HG02870 (cell line): ENCODE measurements around the gene DOHH.

Experiments used
- ATAC-seq: cut with Tn5 transposase; IDR thresholded peaks from one replicate; pipeline ENCODE4 v1.9.1; 2021; ENCODE audit warnings: mild to moderate bottlenecking, moderate library complexity; ENCODE audit not compliant: unreplicated experiment

DOHH gene

GRCh38 chr19:3479177-3479833 lies 21.2 kb downstream of the DOHH start:
- ATAC-seq: no peak

DNA sequence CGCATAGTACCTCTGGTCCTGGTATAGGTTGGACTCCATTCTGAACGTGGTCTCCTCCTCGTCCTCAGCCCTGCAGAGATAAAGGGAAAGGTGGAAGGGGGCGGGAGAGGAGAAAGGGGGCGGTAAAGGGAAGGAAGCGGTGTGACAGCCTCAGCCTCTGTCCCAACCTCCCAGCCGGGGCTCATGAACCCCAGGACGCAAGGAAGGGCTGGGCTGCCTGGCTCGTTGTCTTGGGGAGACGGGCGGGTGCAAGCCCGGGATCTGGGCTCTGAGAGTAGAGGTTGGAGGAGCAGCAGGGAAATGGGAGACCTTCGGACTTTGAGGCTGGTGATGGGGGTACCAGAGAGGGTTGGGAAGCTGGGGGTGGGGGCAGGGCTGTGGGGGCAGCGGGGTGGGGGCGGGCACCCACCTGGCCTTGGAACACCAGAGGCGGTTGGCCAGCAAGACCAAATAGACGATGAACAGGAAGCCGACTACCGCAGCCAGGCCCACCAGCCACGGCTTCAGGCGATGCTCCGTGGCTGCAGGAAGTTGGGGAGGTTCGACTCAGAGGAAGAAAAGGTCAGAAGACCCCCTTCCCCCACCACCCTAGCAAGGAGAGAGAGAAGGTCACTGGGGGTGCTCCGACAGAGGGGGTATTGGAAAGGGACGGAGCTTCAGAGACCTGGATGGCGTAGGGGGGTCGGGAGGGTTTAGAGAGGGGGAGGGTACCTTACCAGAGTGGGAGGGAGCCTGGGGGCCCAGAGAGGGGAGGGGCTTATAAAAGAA lies 21.9 kb downstream of the DOHH start:
- ATAC-seq: no peak

GRCh38 chr19:3477951-3478350 lies 22.5 kb downstream of the DOHH start:
- no peak for ATAC-seq

GRCh38 chr19:3477506-3477905 lies 23.0 kb downstream of the DOHH start:
- no peak for ATAC-seq

- ATAC-seq: no peak
Observed at GRCh38 chr19:3476830-3477229, 23.6 kb downstream of the DOHH start.

- ATAC-seq: no peak
Observed at GRCh38 chr19:3475449-3475848, 25.0 kb downstream of the DOHH start.

DNA sequence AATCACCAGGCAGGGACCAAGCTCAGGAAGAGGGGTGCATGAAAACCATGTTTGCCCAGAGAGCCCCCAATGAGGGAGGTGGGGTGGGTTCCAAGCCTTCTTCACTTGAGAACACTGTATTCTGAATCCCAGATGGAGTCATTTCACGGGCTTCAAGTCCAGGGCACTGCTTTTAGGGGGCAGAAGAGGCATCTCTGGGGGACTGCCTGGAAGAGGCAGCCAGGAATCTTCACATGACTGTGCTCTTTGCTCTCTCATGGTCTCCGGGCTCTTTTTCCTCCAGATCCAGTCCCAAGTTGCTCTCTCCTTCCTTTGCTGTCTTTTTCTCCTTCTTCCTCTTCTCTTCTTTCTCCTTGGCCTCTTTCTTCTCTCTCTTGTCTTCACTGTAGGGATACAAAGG lies 25.9 kb downstream of the DOHH start:
- no peak for ATAC-seq

- ATAC-seq: no peak
Observed at GRCh38 chr19:3474010-3474409, 26.5 kb downstream of the DOHH start.

GRCh38 chr19:3471954-3472655 lies 28.4 kb downstream of the DOHH start:
- no peak for ATAC-seq

DNA sequence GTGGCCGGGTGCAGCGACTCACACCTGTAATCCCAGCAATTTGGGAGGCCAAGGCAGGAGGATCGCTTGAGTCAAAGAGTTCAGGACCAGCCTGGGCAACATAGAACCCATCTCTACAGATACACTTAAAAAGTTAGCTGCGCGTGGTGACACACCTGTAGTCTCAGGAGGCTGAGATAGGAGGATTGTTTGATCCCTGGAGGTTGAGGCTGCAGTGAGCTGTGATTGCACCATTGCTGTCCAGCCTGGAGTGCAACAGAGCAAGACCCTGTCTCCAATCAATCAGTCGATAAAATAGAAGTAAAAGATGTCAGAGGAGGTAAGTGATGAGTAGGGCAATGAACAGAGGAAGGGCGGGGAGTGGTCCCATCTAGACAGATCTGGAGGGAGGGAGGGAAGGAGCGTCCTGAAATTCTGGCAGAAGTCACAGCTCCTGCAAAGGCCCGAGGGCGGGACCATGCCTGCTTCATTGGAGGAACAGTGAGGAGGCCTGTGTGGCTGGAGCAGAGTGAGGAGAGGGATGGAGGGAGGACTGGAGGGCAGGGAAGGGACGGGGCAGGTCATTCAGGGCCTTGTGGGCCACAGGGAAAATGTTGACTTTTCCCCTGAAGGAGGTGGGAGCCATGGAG lies 29.9 kb downstream of the DOHH start:
- ATAC-seq: no peak

- ATAC-seq: no peak
Observed at GRCh38 chr19:3469638-3470499, 30.6 kb downstream of the DOHH start.

- ATAC-seq: no peak
Observed at GRCh38 chr19:3468211-3468610, 32.3 kb downstream of the DOHH start.

DNA sequence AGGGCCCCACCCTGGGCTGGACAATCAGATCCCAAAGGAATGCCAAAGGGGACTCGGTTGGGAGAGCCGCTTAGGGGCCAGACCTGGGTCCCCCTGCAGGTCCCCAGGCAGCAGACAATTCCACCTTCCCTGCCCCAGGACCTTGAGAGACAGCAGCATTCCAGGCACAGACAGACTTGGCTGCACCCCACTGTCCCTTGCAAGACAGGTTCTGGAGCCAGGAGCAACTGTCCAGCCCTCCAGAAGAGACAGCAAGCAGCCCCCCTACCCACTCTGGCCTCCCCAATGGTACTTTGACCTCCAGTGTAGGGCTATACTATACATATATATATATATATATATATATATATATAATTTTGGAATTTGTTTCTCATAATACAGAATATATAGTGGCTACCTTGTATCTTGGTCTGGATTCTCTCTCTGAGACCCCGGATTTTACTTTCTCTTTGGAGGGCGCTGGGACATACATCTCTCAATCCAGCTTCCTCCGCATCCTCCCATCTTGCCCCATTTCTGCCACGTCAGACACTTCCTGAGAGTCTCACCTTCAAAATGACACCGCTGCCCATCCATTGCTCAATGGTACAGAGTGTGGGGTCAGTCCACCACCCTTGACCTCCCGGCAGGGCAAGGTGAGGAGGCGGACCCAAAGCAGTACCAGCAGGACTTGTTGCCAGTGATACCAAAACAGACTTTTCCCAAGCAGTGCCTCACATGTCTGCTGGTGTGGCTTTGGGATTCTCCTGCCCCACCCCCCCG lies 32.9 kb downstream of the DOHH start:
- no peak for ATAC-seq

DNA sequence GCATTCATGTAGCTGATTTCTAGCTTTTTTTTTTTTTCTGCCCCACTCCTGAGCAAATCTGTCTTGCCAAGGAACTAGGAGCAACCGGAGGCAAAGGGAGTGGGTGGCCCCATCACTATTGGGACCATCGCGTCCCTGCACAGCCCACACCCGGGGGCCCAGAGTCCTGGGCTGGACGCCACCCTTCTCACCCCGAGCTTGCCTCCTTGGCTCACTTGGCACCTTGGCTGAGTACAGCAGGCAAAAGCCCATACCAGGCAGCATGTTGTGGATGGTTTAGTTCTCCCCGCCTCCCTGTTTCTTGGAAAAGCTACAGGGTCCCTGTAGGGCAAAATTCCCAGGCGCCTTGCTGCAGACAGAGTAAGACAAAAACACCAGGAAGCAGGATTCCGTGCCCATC lies 33.8 kb downstream of the DOHH start:
- no peak for ATAC-seq

DNA sequence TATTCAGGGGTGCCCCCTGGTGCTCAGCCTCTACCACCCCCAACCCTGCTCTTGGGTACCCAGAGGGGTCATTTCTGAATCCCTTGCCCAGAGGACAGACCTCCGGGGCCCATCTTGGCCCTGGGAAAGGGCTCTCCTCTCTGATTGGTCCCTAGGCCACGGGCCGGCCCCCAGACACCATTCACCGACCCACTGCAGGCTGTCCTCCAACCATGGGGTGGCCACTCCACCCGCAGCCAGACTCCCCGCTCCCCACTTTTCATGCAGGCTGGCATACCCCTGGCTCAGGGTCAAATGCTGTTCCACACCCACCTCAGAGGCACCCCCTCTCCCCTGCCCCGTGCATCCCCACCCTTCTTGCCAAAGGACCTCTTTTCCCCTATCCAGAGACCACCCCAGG lies 34.9 kb downstream of the DOHH start:
- ATAC-seq: no peak

DNA sequence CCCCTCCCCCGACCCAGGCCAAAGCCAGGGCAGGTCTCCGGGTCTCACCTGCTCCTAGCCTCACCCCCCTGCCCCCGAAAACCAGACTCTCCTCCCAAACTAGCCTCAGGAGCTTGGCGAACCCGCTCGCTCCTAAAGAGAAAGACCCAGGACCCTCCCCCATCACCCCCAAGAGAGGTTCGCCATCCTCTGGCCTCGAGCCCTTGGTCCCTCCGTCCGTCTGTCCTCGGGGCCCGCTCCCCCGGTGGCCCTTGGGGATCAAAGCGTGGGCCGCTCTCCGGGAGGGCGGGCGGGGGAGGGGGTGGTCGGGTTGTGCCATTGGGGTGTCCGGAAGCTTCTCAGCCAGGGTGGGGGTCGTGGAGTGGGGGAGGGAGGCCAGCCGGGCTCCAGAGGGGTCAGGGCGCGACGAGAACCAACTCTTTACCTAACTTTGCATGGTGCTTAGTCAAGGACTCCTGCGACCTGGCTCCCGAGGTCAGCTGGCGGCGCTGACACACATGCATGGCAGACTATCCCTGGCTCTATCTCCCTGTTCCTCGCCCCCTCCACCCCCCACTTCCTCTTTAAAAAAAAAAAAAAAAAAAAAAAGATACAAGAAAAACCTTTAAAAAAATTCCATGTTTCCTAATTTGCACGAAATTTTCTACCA lies 35.8 kb downstream of the DOHH start:
- no peak for ATAC-seq

DNA sequence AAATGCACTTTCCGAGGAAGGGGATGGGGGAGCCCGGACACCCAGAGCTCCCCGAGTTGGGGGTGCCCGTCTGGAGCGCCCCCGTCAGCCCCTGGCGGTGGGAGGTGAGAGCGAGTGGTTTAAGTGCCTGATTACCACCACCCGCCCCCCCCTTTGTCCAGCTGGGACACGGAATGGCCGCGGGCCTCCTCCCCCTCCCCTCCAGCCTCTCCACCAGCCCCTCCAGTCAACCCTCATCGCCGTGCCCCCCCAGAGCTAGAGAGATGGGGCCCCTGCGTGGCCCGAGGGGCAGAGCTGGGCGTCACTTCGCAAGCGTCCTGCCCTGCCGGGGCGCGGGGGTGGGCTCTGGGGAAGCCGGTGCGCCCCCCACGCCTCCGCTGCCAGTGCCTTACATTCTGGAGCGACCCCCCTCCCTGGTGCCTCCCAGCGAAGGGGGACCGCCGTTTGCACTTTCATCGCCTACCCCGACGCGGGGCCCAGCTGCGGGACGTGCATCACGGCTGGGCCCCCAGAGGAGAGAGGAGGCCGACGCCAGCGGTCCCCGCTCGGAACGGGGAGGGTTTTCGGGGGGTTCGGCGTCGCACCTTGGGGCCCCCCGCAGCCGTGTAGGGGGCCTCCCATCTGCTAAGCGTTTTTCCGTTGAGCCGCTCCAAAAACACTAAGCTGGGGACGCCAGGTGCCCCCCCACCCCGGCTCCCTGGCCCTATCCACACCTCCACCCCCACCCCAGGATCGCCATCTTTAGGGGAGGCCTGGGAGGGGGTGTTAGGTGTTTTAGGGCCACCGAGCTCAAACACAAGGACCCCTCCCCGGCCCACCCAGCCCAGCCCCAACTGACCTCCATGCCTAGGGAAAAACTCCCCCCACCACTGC lies 36.5 kb downstream of the DOHH start:
- no peak for ATAC-seq

DNA sequence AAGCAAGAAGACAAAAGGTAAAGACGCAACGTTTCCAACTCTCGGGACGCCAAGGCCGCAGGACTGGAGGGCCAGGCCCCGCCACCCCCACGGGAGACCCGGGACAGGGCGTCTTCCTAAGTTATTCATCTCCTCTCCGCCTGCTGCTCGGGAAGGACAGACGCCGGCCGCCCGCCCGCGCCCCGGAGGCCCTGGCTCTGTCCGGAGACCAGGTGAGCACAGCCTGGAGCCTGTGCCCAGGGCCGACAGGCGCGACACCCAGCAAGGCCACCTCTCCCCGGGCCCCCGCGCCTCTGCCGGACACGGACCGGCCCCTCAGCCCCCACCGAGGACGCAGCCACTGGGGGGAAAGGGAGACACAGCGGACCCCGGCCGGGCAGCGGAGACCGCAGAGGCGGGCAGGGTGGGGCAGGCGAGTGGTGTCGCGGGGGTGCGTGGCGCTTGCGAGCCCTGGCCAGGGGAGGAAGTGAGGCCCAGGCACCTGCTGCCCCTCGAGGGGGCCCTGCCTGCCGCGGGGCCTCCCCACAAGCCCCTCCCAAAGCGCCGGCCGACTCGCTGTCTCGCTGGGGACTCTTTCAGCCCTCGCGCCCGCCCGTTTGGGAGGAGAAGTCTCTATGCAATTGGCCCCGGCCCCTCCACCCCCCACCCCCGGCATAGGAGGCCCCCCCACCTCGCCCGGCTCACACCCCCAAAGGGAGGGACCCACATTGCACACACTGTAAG lies 37.3 kb downstream of the DOHH start:
- ATAC-seq: no peak
